Duodenal mucosa (tissue), 2 donors: ENCODE measurements around the gene DPF3.

ENCODE experiments used
- H3K27ac ChIP-seq: one replicate; pipeline ENCODE4 v1.7.0; 2013; ENCODE audit warnings: low read depth, low read length
- H3K27me3 ChIP-seq, 2 donors: one replicate each; pipeline ENCODE4 v1.7.0; 2013; ENCODE audit warnings: low read length in 2 of 2, control low read depth in 1 of 2; ENCODE audit not compliant: insufficient read depth in 2 of 2, control insufficient read depth in 1 of 2
- H3K36me3 ChIP-seq, 2 donors: one replicate each; pipeline ENCODE4 v1.7.0; 2013; ENCODE audit warnings: low read length in 2 of 2, control low read depth in 1 of 2; ENCODE audit not compliant: insufficient read depth in 2 of 2, control insufficient read depth in 1 of 2
- H3K4me1 ChIP-seq, 2 donors: one replicate each; pipeline ENCODE4 v1.7.0; 2013; ENCODE audit warnings: low read length in 2 of 2, control low read depth in 1 of 2; ENCODE audit not compliant: insufficient read depth in 2 of 2, control insufficient read depth in 1 of 2
- H3K4me3 ChIP-seq, 2 donors: one replicate each; pipeline ENCODE4 v1.7.0; 2013; ENCODE audit warnings: low read length in 2 of 2, low read depth in 1 of 2
- H3K9ac ChIP-seq, 2 donors: one replicate each; pipeline ENCODE4 v1.7.0; 2013; ENCODE audit warnings: low read length in 2 of 2, low read depth in 1 of 2
- H3K9me3 ChIP-seq, 2 donors: one replicate each; pipeline ENCODE4 v1.7.0; 2013; ENCODE audit warnings: low read length in 2 of 2, control low read depth in 1 of 2; ENCODE audit not compliant: control insufficient read depth in 1 of 2

DPF3 gene

DNA sequence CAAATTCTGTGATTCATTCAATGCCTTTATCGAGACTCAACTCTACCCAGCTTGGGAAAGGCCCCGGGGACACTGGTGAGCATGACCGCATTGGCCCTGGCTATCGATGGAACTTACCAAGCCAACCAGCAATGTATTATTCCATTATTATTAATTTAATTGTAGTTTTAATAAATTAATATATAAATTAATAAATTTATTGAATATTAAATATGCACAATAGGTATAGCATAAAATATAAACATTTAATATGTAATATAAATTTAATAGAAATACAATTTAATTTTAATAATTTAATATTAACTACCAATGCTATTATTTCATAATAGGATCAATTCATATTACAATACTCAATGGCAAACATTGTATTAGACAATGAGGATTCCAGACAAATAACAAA is 163.4 kb downstream of the DPF3 start:
- Histone ChIP-seq H3K27ac (no peak overlapping the region), H3K4me1 (no peaks in the 10 kb centered on the region), H3K36me3 (no peaks in the 10 kb centered on the region), H3K27me3 (no peaks in the 10 kb centered on the region), H3K9ac (no peak overlapping the region), H3K4me3 (no peak overlapping the region), H3K9me3 (no peaks in the 10 kb centered on the region)

DNA sequence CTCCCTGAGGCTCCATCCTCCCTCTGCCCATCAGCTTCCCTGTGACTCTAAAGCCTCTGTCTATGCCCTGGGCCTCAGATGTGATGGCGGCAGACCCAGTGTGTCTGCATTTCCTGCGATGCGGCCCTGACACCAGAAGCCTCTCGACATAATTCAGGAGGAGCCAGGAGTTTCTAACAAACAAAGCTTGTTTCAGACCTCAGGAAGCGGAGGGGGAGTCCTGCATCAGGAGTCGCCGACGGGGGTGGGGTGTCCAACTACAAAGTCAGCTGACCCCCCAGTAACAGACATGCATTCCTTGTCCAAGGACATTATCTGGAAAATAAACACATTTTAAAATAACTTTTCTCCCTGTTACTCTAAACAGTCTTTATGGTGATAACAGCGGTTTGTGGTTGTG is 167.5 kb downstream of the DPF3 start:
- H3K4me1 ChIP-seq = peaks cover 4 to 8% of the 10 kb centered on the region in 2 donors
- H3K27me3 ChIP-seq = no peaks in the 10 kb centered on the region
- H3K4me3 ChIP-seq = no peak overlapping the region
- H3K36me3 ChIP-seq = no peaks in the 10 kb centered on the region
- H3K9me3 ChIP-seq = no peaks in the 10 kb centered on the region
- H3K27ac ChIP-seq = no peak overlapping the region
- no peak overlapping the region for H3K9ac ChIP-seq

GRCh38 chr14:72723858-72724530 is 169.9 kb downstream of the DPF3 start:
- H3K27me3 ChIP-seq = no peaks in the 10 kb centered on the region
- no peak overlapping the region for H3K4me3 ChIP-seq
- H3K9me3 ChIP-seq = no peaks in the 10 kb centered on the region
- H3K9ac ChIP-seq = no peak overlapping the region
- no peaks in the 10 kb centered on the region for H3K36me3 ChIP-seq
- peaks cover 4 to 8% of the 10 kb centered on the region in 2 donors for H3K4me1 ChIP-seq
- H3K27ac ChIP-seq = no peak overlapping the region

DNA sequence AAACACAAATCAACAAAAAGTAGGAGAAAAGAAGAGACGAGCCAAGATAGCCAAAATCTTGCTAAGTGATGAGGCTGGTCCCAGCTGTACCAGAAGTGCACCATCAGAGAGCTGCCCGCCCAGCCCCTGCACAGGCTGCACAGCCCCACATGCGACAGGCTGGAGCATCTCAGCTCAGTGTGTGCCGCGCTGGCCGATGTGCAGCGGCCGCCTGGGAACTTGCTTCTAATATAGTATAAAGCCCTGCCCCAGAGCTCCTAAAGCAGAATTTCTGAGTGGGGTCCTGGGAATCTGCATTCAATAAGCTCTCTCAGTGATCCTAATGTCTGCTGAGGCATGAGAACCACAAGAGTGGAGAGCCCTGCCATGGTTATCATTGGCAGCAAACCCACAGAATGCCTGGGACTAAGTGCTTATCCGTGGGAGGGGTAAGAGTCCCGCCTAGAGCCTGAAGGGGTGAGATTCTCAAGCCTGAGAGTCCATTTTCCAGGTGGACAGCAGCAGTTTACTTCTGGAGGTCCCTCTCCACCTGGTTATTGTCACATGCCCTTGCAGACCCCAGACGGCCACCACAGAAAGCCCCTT is 171.6 kb downstream of the DPF3 start:
- H3K27me3 ChIP-seq = no peaks in the 10 kb centered on the region
- peaks cover 4 to 8% of the 10 kb centered on the region in 2 donors for H3K4me1 ChIP-seq
- H3K36me3 ChIP-seq = no peaks in the 10 kb centered on the region
- H3K9ac ChIP-seq = no peak overlapping the region
- H3K4me3 ChIP-seq = no peak overlapping the region
- H3K27ac ChIP-seq = no peak overlapping the region
- H3K9me3 ChIP-seq = no peaks in the 10 kb centered on the region

DNA sequence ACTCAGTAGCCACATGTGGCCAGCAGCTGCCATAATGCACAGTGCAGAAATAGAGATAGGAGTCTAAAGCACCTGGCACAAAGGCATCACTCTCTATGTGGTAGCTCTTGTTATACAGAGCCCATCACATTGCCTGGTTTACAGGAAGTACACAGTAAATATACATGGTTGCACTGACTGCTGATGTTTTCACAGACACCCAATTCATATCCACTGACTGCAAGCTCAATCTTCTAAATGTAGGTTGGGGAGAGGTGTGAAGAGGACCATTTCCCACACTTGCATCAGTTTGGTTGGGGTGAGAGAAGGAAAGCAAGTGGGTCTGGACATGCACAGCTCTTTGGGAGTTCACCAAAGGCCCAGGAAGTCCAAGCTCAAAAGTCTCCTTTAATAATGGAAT is 172.8 kb downstream of the DPF3 start:
- no peaks in the 10 kb centered on the region for H3K36me3 ChIP-seq
- no peaks in the 10 kb centered on the region for H3K27me3 ChIP-seq
- H3K9ac ChIP-seq = no peak overlapping the region
- peaks cover 4 to 8% of the 10 kb centered on the region in 2 donors for H3K4me1 ChIP-seq
- H3K9me3 ChIP-seq = no peaks in the 10 kb centered on the region
- H3K27ac ChIP-seq = no peak overlapping the region
- H3K4me3 ChIP-seq = no peak overlapping the region

- no peak overlapping the region for H3K4me3 ChIP-seq
- no peaks in the 10 kb centered on the region for H3K4me1 ChIP-seq
- H3K36me3 ChIP-seq = no peaks in the 10 kb centered on the region
- no peaks in the 10 kb centered on the region for H3K9me3 ChIP-seq
- H3K27ac ChIP-seq = no peak overlapping the region
- no peaks in the 10 kb centered on the region for H3K27me3 ChIP-seq
- no peak overlapping the region for H3K9ac ChIP-seq
Observed at GRCh38 chr14:72717220-72717619, 176.7 kb downstream of the DPF3 start.

GRCh38 chr14:72716476-72716875 is 177.4 kb downstream of the DPF3 start:
- no peaks in the 10 kb centered on the region for H3K4me1 ChIP-seq
- no peaks in the 10 kb centered on the region for H3K36me3 ChIP-seq
- no peak overlapping the region for H3K4me3 ChIP-seq
- no peaks in the 10 kb centered on the region for H3K27me3 ChIP-seq
- no peaks in the 10 kb centered on the region for H3K9me3 ChIP-seq
- H3K9ac ChIP-seq = no peak overlapping the region
- no peak overlapping the region for H3K27ac ChIP-seq

- no peaks in the 10 kb centered on the region for H3K27me3 ChIP-seq
- H3K4me3 ChIP-seq = no peak overlapping the region
- H3K36me3 ChIP-seq = no peaks in the 10 kb centered on the region
- no peaks in the 10 kb centered on the region for H3K4me1 ChIP-seq
- no peak overlapping the region for H3K27ac ChIP-seq
- H3K9ac ChIP-seq = no peak overlapping the region
- H3K9me3 ChIP-seq = no peaks in the 10 kb centered on the region
Observed at GRCh38 chr14:72715850-72716228, 178.1 kb downstream of the DPF3 start.

GRCh38 chr14:72715215-72715849 is 178.6 kb downstream of the DPF3 start:
- no peaks in the 10 kb centered on the region for H3K9me3 ChIP-seq
- H3K4me1 ChIP-seq = no peaks in the 10 kb centered on the region
- H3K9ac ChIP-seq = no peak overlapping the region
- no peak overlapping the region for H3K27ac ChIP-seq
- no peaks in the 10 kb centered on the region for H3K36me3 ChIP-seq
- no peak overlapping the region for H3K4me3 ChIP-seq
- H3K27me3 ChIP-seq = no peaks in the 10 kb centered on the region

GRCh38 chr14:72714871-72715214 is 179.1 kb downstream of the DPF3 start:
- Histone ChIP-seq H3K4me1 (no peaks in the 10 kb centered on the region), H3K9me3 (no peaks in the 10 kb centered on the region), H3K27ac (no peak overlapping the region), H3K9ac (no peak overlapping the region), H3K36me3 (no peaks in the 10 kb centered on the region), H3K4me3 (no peak overlapping the region), H3K27me3 (no peaks in the 10 kb centered on the region)
